Glutamatergic neuron (in vitro differentiated cells): ENCODE data around the gene ARFRP1. TPM values are rescaled to one million over a fixed set of nuclear protein-coding genes. Genes with fewer than 3 reads are reported as not detected.

Source experiments
- DNase-seq: peaks from one replicate; pipeline ENCODE4 v3.0.0; 2022
- H3K27ac Mint-ChIP-seq: one replicate; pipeline ENCODE4 v1.8.0; 2020; ENCODE audit warnings: mild to moderate bottlenecking, mixed read lengths, inconsistent platforms; ENCODE audit not compliant: unreplicated experiment
- H3K27me3 Mint-ChIP-seq: one replicate; pipeline ENCODE4 v1.8.0; 2020; ENCODE audit warnings: mild to moderate bottlenecking, moderate library complexity, mixed read lengths, inconsistent platforms; ENCODE audit not compliant: unreplicated experiment
- H3K36me3 Mint-ChIP-seq: one replicate; pipeline ENCODE4 v1.8.0; 2020; ENCODE audit warnings: mild to moderate bottlenecking, mixed read lengths, inconsistent platforms; ENCODE audit not compliant: unreplicated experiment
- H3K4me1 Mint-ChIP-seq: one replicate; pipeline ENCODE4 v1.8.0; 2020; ENCODE audit warnings: mild to moderate bottlenecking, low read depth, mixed read lengths, inconsistent platforms; ENCODE audit not compliant: unreplicated experiment
- H3K4me3 Mint-ChIP-seq: one replicate; pipeline ENCODE4 v1.8.0; 2020; ENCODE audit warnings: mild to moderate bottlenecking, mixed read lengths, inconsistent platforms; ENCODE audit not compliant: unreplicated experiment
- H3K9me3 Mint-ChIP-seq: one replicate; pipeline ENCODE4 v1.8.0; 2020; ENCODE audit warnings: mild to moderate bottlenecking, moderate library complexity, mixed read lengths, inconsistent platforms; ENCODE audit not compliant: unreplicated experiment
- total RNA-seq: library from RNA; stranded (reverse); fragmentation: NEBNext Ultra II Directional; extraction: Animal tissue kit (Norgen Biotek cat#: 25700); gene quantifications from one replicate; pipeline ENCODE4 v1.2.1, GENCODE V29; 2021; ENCODE audit not compliant: unreplicated experiment
- TF ChIP-seq, protein P1 (sequence below): fragments of 200-600 bp; sonication (generic); IDR thresholded peaks from one replicate; pipeline ENCODE4 v1.5.0; 2021; ENCODE audit not compliant: partially characterized antibody, unreplicated experiment

Gene ARFRP1
- total RNA-seq, 1 donor from 2014 or later = 51.9 TPM

DNA sequence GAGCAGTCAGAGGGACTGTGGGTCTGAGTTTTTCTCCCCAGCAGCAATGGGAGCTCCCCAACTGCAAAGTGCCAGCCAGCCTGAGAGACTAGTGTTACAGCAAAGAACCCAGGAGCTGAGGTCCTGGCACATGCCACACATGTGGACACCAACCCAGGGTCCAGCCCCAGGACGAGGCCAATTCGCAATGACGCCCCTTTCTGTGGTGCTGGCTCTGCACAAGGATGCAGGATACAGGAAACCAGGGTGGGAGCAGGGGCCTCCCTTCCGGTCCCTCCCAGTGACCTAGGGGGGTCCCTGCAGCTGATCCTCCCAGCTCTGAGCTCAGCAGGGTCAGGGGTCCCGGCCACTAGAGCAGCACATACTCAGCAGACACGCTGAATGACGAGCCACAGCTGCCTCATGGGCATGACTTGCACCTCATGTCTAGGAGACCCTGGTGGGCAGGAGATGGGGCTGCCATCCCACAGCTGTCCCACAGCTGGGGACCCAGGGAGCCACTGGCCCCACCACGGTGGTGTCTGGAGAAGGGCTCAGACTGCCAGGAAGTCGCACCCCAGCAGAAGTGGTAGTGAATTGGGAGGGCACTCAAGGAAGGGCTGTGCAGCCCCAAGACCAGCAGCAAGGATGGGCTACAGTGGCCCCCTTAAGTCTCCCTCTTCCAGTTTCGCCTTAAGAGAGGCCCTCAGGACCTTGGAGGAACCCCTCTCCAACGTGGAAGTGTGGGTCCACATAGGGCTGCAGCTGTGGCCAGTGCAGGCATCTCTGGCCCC is 3.6 kb downstream of the ARFRP1 start:
- peaks cover 13% of the 10 kb centered on the region for H3K27me3 Mint-ChIP-seq
- no peaks in the 10 kb centered on the region for H3K36me3 Mint-ChIP-seq
- peaks cover 12% of the 10 kb centered on the region for H3K4me1 Mint-ChIP-seq
- H3K27ac Mint-ChIP-seq = no peak overlapping the region
- H3K4me3 Mint-ChIP-seq = no peak overlapping the region
- DNase-seq = no peak
- H3K9me3 Mint-ChIP-seq = peaks cover 11% of the 10 kb centered on the region
- TF ChIP-seq, protein P1, sequence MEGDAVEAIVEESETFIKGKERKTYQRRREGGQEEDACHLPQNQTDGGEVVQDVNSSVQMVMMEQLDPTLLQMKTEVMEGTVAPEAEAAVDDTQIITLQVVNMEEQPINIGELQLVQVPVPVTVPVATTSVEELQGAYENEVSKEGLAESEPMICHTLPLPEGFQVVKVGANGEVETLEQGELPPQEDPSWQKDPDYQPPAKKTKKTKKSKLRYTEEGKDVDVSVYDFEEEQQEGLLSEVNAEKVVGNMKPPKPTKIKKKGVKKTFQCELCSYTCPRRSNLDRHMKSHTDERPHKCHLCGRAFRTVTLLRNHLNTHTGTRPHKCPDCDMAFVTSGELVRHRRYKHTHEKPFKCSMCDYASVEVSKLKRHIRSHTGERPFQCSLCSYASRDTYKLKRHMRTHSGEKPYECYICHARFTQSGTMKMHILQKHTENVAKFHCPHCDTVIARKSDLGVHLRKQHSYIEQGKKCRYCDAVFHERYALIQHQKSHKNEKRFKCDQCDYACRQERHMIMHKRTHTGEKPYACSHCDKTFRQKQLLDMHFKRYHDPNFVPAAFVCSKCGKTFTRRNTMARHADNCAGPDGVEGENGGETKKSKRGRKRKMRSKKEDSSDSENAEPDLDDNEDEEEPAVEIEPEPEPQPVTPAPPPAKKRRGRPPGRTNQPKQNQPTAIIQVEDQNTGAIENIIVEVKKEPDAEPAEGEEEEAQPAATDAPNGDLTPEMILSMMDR = no peak

- Mint-ChIP-seq H3K27me3 (peaks cover 13% of the 10 kb centered on the region), H3K4me3 (no peak overlapping the region), H3K27ac (no peak overlapping the region), H3K4me1 (peaks cover 6% of the 10 kb centered on the region), H3K9me3 (peaks cover 11% of the 10 kb centered on the region), H3K36me3 (no peaks in the 10 kb centered on the region)
- DNase-seq = no peak
- TF ChIP-seq, protein P1 = no peak
These were observed 4.3 kb downstream of the ARFRP1 start for GRCh38 chr20:63703471-63703975.

DNA sequence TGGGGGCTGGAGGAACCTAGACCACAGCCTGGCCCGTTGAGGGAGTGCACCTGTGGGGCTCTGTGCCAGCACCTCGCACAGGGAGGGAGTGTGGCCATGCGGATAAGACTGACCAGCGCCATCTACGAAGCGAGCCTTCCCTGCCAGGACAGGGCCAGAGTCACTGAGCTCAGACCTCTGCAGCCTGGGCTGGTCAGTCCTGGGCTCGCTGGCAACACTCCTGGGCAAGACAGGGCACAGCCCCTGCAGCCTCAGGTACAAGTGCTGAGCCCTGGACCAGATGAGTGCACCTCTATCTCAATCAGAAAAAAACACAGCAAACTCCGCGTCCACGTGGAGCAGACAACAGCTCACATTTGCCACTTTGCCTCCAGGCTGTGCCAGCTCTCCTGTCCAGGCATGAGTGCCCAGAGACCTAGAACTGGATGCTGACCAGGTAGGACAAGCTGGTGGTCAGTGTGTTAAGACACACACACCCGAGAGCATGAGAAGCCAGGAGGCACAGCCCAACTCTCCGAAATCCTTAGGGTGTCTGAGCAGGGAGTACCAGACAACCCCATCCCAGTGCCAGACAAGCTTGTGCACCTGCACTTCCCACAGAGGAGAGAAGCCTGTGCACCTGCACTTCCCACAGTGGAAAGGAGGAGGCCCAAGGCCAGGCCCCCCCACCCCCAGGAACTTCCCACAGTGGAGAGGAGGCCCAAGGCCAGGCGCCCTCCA is 4.9 kb downstream of the ARFRP1 start:
- Mint-ChIP-seq H3K27ac (no peak overlapping the region), H3K4me1 (peaks cover 6% of the 10 kb centered on the region), H3K36me3 (no peaks in the 10 kb centered on the region), H3K4me3 (no peak overlapping the region), H3K9me3 (peaks cover 11% of the 10 kb centered on the region), H3K27me3 (peaks cover 14% of the 10 kb centered on the region)
- TF ChIP-seq, protein P1 = no peak
- DNase-seq = no peak

GRCh38 chr20:63702036-63702665 is 5.6 kb downstream of the ARFRP1 start:
- TF ChIP-seq, protein P1 = no peak
- Mint-ChIP-seq H3K4me1 (peaks cover 6% of the 10 kb centered on the region), H3K27ac (no peak overlapping the region), H3K27me3 (peaks cover 18% of the 10 kb centered on the region), H3K36me3 (no peaks in the 10 kb centered on the region), H3K4me3 (no peak overlapping the region), H3K9me3 (peaks cover 11% of the 10 kb centered on the region)
- no peak for DNase-seq
